ENCODE data around the gene ABCC1.

ABCC1 gene

DNA sequence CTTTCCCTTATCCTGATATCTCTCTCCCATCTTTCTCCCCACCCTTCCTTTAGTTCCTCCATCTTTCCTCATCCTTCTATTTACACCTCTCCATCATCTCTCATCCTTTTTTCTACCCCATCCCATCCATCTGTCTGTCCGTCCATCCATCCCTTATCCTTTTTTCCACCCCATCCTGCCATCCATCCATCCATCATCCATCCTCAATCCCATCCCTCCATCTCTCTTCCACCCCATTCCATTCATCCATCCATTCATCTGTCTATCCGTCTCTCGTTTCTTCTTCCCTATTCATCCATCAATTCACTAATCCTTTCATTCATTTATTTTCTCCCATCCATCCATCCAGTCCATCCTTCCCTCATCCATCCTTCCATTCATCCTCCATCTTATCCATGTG is 205.8 kb downstream of the ABCC1 start:
- Histone ChIP-seq H3K4me1 (ENCODE audit: control insufficient read depth, insufficient read depth, low read length) (no peaks in the 10 kb centered on the region), H3K9me3 (ENCODE audit: control insufficient read depth, insufficient read depth, low read depth, low read length) (no peaks in the 10 kb centered on the region), H3K36me3 (ENCODE audit: control insufficient read depth in 2 of 2, insufficient read depth in 1 of 2, low read length in 2 of 2) (no peaks in the 10 kb centered on the region), H3K27ac (ENCODE audit: extremely low read depth, low read depth, low read length) (no peak overlapping the region), H3K4me3 (ENCODE audit: low read depth, low read length) (no peak overlapping the region)
- TF ChIP-seq, protein P1, sequence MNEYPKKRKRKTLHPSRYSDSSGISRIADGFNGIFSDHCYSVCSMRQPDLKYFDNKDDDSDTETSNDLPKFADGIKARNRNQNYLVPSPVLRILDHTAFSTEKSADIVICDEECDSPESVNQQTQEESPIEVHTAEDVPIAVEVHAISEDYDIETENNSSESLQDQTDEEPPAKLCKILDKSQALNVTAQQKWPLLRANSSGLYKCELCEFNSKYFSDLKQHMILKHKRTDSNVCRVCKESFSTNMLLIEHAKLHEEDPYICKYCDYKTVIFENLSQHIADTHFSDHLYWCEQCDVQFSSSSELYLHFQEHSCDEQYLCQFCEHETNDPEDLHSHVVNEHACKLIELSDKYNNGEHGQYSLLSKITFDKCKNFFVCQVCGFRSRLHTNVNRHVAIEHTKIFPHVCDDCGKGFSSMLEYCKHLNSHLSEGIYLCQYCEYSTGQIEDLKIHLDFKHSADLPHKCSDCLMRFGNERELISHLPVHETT (tag by site-specific recombination; IDR thresholded peaks at IDR 0.05) = no peak
- TF ChIP-seq ZBTB17 (tag by site-specific recombination; IDR thresholded peaks at IDR 0.05) (peak; percentile 82), ZNF366 (tag by site-specific recombination; conservative IDR thresholded peaks at IDR 0.05) (peak; percentile 95), FEZF1 (tag by site-specific recombination; IDR thresholded peaks at IDR 0.05) (no peak), ZNF221 (tag by site-specific recombination; IDR thresholded peaks at IDR 0.05; ENCODE audit: borderline replicate concordance) (no peak), ZNF423 (tag by site-specific recombination; IDR thresholded peaks at IDR 0.05) (no peak), ZNF747 (tag by site-specific recombination; IDR thresholded peaks at IDR 0.05) (no peak), ZSCAN30 (tag by site-specific recombination; IDR thresholded peaks at IDR 0.05) (no peak), SETDB1 (IDR thresholded peaks at IDR 0.05; ENCODE audit: insufficient read length, low read length) (no peak), ZNF571 (tag by site-specific recombination; IDR thresholded peaks at IDR 0.05) (no peak)
- TF ChIP-seq, protein P2, sequence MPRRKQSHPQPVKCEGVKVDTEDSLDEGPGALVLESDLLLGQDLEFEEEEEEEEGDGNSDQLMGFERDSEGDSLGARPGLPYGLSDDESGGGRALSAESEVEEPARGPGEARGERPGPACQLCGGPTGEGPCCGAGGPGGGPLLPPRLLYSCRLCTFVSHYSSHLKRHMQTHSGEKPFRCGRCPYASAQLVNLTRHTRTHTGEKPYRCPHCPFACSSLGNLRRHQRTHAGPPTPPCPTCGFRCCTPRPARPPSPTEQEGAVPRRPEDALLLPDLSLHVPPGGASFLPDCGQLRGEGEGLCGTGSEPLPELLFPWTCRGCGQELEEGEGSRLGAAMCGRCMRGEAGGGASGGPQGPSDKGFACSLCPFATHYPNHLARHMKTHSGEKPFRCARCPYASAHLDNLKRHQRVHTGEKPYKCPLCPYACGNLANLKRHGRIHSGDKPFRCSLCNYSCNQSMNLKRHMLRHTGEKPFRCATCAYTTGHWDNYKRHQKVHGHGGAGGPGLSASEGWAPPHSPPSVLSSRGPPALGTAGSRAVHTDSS (tag by site-specific recombination; IDR thresholded peaks at IDR 0.05) = no peak
- TF ChIP-seq, protein P3, sequence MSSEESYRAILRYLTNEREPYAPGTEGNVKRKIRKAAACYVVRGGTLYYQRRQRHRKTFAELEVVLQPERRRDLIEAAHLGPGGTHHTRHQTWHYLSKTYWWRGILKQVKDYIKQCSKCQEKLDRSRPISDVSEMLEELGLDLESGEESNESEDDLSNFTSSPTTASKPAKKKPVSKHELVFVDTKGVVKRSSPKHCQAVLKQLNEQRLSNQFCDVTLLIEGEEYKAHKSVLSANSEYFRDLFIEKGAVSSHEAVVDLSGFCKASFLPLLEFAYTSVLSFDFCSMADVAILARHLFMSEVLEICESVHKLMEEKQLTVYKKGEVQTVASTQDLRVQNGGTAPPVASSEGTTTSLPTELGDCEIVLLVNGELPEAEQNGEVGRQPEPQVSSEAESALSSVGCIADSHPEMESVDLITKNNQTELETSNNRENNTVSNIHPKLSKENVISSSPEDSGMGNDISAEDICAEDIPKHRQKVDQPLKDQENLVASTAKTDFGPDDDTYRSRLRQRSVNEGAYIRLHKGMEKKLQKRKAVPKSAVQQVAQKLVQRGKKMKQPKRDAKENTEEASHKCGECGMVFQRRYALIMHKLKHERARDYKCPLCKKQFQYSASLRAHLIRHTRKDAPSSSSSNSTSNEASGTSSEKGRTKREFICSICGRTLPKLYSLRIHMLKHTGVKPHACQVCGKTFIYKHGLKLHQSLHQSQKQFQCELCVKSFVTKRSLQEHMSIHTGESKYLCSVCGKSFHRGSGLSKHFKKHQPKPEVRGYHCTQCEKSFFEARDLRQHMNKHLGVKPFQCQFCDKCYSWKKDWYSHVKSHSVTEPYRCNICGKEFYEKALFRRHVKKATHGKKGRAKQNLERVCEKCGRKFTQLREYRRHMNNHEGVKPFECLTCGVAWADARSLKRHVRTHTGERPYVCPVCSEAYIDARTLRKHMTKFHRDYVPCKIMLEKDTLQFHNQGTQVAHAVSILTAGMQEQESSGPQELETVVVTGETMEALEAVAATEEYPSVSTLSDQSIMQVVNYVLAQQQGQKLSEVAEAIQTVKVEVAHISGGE (tag by site-specific recombination; conservative IDR thresholded peaks at IDR 0.05; ENCODE audit: low read depth) = no peak
- CTCF ChIA-PET = no interaction called here
- POLR2A ChIA-PET = no interaction called here

DNA sequence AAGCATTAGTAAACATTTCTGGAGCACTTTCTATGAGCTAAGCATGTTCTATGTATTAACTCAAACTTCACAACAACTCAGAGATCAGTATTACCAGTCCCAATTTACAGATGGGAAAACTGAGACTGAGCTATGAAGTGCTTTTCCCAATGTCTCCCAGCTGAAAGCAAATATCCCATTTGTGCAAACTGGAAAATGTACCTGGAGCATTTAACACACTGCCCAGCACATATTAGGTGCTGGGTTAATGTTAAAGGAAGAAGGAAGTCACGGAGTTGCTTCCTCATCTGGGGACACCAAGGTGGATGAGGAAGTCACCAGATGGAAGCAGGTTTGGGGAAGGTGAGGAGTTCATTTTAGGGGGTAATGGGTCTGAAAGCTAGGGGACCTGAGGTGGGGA is 207.8 kb downstream of the ABCC1 start:
- Histone ChIP-seq H3K4me3 (ENCODE audit: low read depth, low read length) (no peak overlapping the region), H3K9me3 (ENCODE audit: control insufficient read depth, insufficient read depth, low read depth, low read length) (no peaks in the 10 kb centered on the region), H3K27ac (ENCODE audit: extremely low read depth, low read depth, low read length) (no peak overlapping the region), H3K36me3 (ENCODE audit: control insufficient read depth in 2 of 2, insufficient read depth in 1 of 2, low read length in 2 of 2) (no peaks in the 10 kb centered on the region), H3K4me1 (ENCODE audit: control insufficient read depth, insufficient read depth, low read length) (no peaks in the 10 kb centered on the region)
- POLR2A ChIA-PET = interaction anchor here (1.1 kb wide), 1 partner anchor 17 kb away, joined by 8 read pairs; no protein-coding TSS in a partner anchor
- CTCF ChIA-PET = interaction anchor here (0.5 to 1.6 kb wide), 3 partner anchors 11 to 30 kb away, joined by 3 to 4 read pairs (median 3); no protein-coding TSS in a partner anchor
- TF ChIP-seq KLF9 (tag by site-specific recombination; IDR thresholded peaks at IDR 0.05; ENCODE audit: low read depth) = no peak
- TF ChIP-seq, protein P4, sequence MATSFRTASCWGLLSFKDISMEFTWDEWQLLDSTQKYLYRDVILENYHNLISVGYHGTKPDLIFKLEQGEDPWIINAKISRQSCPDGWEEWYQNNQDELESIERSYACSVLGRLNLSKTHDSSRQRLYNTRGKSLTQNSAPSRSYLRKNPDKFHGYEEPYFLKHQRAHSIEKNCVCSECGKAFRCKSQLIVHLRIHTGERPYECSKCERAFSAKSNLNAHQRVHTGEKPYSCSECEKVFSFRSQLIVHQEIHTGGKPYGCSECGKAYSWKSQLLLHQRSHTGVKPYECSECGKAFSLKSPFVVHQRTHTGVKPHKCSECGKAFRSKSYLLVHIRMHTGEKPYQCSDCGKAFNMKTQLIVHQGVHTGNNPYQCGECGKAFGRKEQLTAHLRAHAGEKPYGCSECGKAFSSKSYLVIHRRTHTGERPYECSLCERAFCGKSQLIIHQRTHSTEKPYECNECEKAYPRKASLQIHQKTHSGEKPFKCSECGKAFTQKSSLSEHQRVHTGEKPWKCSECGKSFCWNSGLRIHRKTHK (tag by site-specific recombination; IDR thresholded peaks at IDR 0.05) = no peak
- TF ChIP-seq ZNF76 (tag by site-specific recombination; IDR thresholded peaks at IDR 0.05; ENCODE audit: borderline replicate concordance, low read depth) = no peak
- TF ChIP-seq ZNF266 (tag by site-specific recombination; IDR thresholded peaks at IDR 0.05; ENCODE audit: low read depth) = no peak
- no peak for TF ChIP-seq ZNF510 (tag by site-specific recombination; IDR thresholded peaks at IDR 0.05; ENCODE audit: insufficient replicate concordance)
- TF ChIP-seq ZNF792 (tag by site-specific recombination; IDR thresholded peaks at IDR 0.05) = no peak
- no peak for TF ChIP-seq REPIN1 (tag by site-specific recombination; IDR thresholded peaks at IDR 0.05; ENCODE audit: low read depth)
- TF ChIP-seq KLF1 (tag by site-specific recombination; IDR thresholded peaks at IDR 0.05) = no peak
- TF ChIP-seq ZNF155 (tag by site-specific recombination; IDR thresholded peaks at IDR 0.05) = no peak
- TF ChIP-seq EGR2 (tag by site-specific recombination; IDR thresholded peaks at IDR 0.05; ENCODE audit: low read depth) = no peak
- TF ChIP-seq, protein P5, sequence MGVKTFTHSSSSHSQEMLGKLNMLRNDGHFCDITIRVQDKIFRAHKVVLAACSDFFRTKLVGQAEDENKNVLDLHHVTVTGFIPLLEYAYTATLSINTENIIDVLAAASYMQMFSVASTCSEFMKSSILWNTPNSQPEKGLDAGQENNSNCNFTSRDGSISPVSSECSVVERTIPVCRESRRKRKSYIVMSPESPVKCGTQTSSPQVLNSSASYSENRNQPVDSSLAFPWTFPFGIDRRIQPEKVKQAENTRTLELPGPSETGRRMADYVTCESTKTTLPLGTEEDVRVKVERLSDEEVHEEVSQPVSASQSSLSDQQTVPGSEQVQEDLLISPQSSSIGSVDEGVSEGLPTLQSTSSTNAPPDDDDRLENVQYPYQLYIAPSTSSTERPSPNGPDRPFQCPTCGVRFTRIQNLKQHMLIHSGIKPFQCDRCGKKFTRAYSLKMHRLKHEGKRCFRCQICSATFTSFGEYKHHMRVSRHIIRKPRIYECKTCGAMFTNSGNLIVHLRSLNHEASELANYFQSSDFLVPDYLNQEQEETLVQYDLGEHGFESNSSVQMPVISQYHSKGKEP (tag by site-specific recombination; IDR thresholded peaks at IDR 0.05) = no peak
- TF ChIP-seq, protein P6, sequence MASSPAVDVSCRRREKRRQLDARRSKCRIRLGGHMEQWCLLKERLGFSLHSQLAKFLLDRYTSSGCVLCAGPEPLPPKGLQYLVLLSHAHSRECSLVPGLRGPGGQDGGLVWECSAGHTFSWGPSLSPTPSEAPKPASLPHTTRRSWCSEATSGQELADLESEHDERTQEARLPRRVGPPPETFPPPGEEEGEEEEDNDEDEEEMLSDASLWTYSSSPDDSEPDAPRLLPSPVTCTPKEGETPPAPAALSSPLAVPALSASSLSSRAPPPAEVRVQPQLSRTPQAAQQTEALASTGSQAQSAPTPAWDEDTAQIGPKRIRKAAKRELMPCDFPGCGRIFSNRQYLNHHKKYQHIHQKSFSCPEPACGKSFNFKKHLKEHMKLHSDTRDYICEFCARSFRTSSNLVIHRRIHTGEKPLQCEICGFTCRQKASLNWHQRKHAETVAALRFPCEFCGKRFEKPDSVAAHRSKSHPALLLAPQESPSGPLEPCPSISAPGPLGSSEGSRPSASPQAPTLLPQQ (tag by site-specific recombination; IDR thresholded peaks at IDR 0.05) = no peak
- TF ChIP-seq ZFP69B (tag by site-specific recombination; IDR thresholded peaks at IDR 0.05) = no peak
- no peak for TF ChIP-seq GLI4 (tag by site-specific recombination; IDR thresholded peaks at IDR 0.05)
